ENCODE measurements around the gene KREMEN2.
A peak's percentile ranks its signal among the peaks of the same experiment; 100 is the strongest.

Gene KREMEN2

GRCh38 chr16:2966808-2967191 is 2.7 kb downstream of the KREMEN2 start:
- DNase-seq, result peak; percentile 26

GRCh38 chr16:2967211-2967631 is 3.1 kb downstream of the KREMEN2 start:
- DNase-seq, result no peak

- DNase-seq, result no peak
These were observed 3.7 kb downstream of the KREMEN2 start for GRCh38 chr16:2967721-2968161.

- peak; percentile 21 for DNase-seq
These were observed 4.3 kb downstream of the KREMEN2 start for GRCh38 chr16:2968368-2968737.

- peak; percentile 89 for DNase-seq
These were observed 4.9 kb downstream of the KREMEN2 start, which contains the start of gene PAQR4 for GRCh38 chr16:2968738-2969544. Gene PAQR4 (plus strand): TSS chr16:2969348. CDS start chr16:2969675, 327 bp downstream.

GRCh38 chr16:2969545-2970521 is 5.8 kb downstream of the KREMEN2 start:
- peak; percentile 93 for DNase-seq

- no peak for DNase-seq
These were observed 6.5 kb downstream of the KREMEN2 start for GRCh38 chr16:2970563-2970962.

- no peak for DNase-seq
These were observed 7.3 kb downstream of the KREMEN2 start for GRCh38 chr16:2971134-2971984.

GRCh38 chr16:2971985-2972784 is 8.1 kb downstream of the KREMEN2 start:
- DNase-seq, result no peak

- no peak for DNase-seq
These were observed 9.0 kb downstream of the KREMEN2 start for GRCh38 chr16:2973093-2973492.

- no peak for DNase-seq
These were observed 9.7 kb downstream of the KREMEN2 start for GRCh38 chr16:2973605-2974318.

GRCh38 chr16:2974319-2975056 is 10.4 kb downstream of the KREMEN2 start:
- DNase-seq, result no peak

GRCh38 chr16:2975161-2975795 is 11.2 kb downstream of the KREMEN2 start:
- DNase-seq, result no peak

- no peak for DNase-seq
These were observed 12.1 kb downstream of the KREMEN2 start for GRCh38 chr16:2976201-2976600.

GRCh38 chr16:2976673-2977072 is 12.6 kb downstream of the KREMEN2 start:
- no peak for DNase-seq

- DNase-seq, result no peak
These were observed 13.4 kb downstream of the KREMEN2 start for GRCh38 chr16:2977440-2977839.

GRCh38 chr16:2979669-2980226 is 15.7 kb downstream of the KREMEN2 start:
- DNase-seq, result peak; percentile 47

- DNase-seq, result peak; percentile 96
These were observed 16.4 kb downstream of the KREMEN2 start, which contains the start of gene PKMYT1 for GRCh38 chr16:2980227-2981176. Gene PKMYT1 (minus strand): TSS chr16:2980446. CDS start chr16:2979657, 789 bp downstream.
